ENCODE results near the gene SULT2B1.
"Not testable (repeated sequence)": the region's sequence is repeated elsewhere in the genome, so short reads cannot be mapped to it uniquely, and the experiment has no call there.

Gene SULT2B1

DNA sequence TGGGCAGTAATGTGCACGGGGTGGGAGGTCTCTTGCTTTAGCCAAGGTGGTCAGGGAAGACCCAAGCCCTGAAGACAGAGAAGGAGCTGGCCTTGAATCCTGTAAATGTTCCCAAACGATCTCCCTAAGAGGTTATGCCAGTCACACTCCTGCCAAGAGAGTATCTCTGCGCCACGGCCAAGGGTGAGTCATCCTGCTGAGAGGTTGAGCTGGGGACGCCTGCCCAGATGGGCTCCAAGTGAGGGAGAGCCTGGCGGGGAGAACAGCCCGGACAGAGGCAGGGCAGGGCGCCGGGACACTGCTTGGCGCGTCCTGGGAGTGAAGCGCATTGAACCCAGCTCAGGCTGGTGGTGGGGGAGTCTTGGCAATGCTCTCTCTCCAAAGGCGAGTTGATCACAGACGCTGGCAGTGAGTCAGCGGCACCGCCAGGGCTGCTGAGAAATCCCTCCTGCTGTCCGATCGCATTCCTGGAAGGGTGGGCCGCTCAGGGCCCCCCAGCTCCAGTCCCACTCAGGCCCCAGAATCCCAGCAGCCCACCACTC is 16.4 kb downstream of the SULT2B1 start:
- no peak overlapping the region for H3K4me3 ChIP-seq (ENCODE audit: low read depth, low read length)
- DNase-seq (ENCODE audit: low read depth, low spot score): peak; percentile 89
- in situ Hi-C loops (cut with HindIII; ENCODE audit: low sequenced_read_pairs): no loop called here
- no peak for TF ChIP-seq CTCF (IDR thresholded peaks at IDR 0.05; ENCODE audit: low read depth, low read length)

DNA sequence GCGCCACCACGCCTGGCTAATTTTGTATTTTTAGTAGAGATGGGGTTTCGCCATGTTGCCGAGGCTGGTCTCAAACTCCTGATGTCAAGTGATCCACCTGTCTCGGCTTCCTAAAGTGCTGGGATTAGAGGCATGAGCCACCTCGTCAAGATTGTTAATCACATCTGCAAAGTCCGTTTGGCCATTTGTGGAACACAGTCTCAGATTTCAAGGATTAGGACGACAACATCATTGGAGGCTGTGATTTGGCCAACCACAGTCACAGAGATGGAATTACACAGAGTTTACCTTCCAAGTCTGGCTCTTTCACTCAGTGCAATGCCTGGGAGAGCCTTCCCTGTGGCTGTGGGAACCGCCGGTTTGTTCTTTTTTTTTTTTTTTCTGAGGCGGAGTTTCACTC is 17.8 kb downstream of the SULT2B1 start:
- DNase-seq (ENCODE audit: low read depth, low spot score): peak; percentile 38
- in situ Hi-C loops (cut with HindIII; ENCODE audit: low sequenced_read_pairs): no loop called here

DNA sequence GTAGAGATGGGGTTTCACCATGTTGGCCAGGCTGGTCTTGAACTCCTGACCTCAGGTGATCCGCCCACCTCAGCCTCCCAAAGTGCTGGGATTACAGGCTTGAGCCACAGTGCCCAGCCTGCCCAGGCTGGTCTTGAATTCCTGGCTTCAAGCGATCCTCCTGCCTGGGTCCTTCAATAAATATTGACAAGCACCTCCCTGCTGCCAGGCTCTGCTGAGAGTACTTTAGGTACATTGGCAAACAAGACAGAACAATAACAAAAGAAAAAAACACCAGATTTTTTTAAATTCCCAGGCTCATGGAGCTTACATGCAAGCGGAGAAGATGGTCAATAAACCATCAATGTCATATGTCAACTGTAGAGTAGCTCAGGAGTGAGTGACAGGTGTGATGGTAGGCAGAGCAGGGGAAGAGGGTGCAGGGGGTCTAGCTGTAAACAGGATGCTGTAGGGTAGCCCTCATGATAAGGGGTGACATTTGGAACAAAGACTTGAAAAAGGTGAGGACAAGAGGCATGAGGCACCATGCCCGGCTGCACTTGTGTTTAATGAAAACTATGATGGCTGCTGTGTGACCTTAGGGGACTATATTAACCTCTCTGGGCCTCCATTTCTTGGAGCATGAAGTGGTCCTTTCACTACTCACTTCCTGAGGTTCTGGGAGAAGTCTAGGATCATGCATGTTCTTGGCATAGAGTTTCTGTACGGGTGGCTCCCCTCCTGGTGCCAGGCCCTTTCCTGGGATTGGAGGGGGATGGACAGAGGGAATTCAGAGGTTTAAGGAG is 19.6 kb downstream of the SULT2B1 start:
- no peak for TF ChIP-seq CTCF (IDR thresholded peaks at IDR 0.05; ENCODE audit: low read depth, low read length)
- H3K4me3 ChIP-seq (ENCODE audit: low read depth, low read length): no peak overlapping the region
- in situ Hi-C loops (cut with HindIII; ENCODE audit: low sequenced_read_pairs): no loop called here
- no peak for DNase-seq (ENCODE audit: low read depth, low spot score)

More for the DNA sequence above, 17.8 kb downstream of the SULT2B1 start:
- TF ChIP-seq CTCF (IDR thresholded peaks at IDR 0.05; ENCODE audit: low read depth, low read length): no peak
- H3K4me3 ChIP-seq (ENCODE audit: low read depth, low read length): no peak overlapping the region

DNA sequence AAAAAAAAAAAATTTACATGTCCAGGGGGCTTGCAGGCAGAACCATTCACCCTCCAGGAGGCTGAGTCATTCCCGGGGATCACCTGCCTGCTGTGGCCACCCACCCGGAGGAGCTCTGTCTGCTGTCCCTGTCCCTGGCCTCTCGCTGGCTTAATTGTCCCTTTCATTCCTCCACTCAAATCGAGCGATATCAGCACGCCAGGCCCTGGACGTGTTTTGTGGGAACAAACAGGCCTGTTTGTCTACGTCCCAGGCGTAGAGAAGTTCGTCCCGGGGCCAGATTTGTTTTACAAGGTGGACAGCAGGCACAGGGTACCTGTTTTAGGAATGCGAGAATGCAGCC is 21.2 kb downstream of the SULT2B1 start:
- no peak overlapping the region for H3K4me3 ChIP-seq (ENCODE audit: low read depth, low read length)
- in situ Hi-C loops (cut with HindIII; ENCODE audit: low sequenced_read_pairs): no loop called here

DNA sequence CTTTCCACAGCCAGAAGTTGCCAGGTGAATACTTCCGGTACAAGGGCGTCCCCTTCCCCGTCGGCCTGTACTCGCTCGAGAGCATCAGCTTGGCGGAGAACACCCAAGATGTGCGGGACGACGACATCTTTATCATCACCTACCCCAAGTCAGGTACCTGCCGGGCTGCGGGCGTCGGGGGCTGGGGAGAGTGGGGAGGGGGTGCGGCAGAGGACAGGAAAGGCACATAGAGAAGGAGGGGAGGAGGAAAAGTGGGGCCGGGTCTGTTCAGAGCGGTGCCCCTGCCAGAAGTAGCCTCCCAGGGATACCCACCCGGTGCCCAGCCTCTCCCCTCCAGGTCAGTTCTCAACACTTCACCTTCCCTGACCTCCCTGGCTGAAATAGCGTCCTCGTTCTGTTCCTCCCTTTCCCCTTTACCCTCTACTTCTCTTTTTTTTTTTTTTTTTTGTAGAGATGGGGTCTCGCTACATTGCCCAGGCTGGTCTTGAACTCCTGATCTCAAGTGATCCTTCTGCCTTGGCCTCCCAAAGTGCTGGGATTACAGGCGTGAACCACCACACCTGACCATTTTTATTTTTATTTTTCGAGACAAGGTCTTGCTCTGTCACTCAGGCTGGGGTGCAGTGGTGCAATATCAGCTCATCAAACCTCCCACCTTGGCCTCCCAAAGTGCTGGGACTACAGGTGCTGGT is 24.1 kb downstream of the SULT2B1 start:
- H3K4me3 ChIP-seq (ENCODE audit: low read depth, low read length): no peak overlapping the region
- DNase-seq (ENCODE audit: low read depth, low spot score): no peak
- in situ Hi-C loops (cut with HindIII; ENCODE audit: low sequenced_read_pairs): no loop called here
- no peak for TF ChIP-seq CTCF (IDR thresholded peaks at IDR 0.05; ENCODE audit: low read depth, low read length)

More for the DNA sequence above, 21.2 kb downstream of the SULT2B1 start:
- no peak for TF ChIP-seq CTCF (IDR thresholded peaks at IDR 0.05; ENCODE audit: low read depth, low read length)
- DNase-seq (ENCODE audit: low read depth, low spot score): no peak

DNA sequence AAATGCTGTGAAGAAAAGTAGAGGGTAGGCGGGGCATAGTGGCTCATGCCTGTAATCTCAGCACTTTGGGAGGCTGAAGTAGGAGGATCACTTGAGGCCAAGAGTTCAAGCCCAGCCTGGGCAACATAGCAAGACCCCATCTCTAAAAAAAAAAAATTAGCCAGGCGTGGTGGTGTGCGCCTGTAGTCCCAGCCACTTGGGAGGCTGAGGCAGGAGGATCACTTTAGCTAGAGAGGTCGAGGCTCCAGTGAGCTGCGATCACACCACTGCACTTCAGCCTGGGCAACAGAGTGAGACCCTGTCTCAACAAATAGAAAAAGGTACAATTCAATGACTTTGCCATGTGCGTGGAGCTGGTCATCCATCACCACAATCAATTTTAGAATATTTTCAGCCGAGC is 25.9 kb downstream of the SULT2B1 start:
- H3K4me3 ChIP-seq (ENCODE audit: low read depth, low read length); in situ Hi-C loops (cut with HindIII; ENCODE audit: low sequenced_read_pairs); DNase-seq (ENCODE audit: low read depth, low spot score): not testable (repeated sequence)

GRCh38 chr19:48578891-48579290 is 26.9 kb downstream of the SULT2B1 start:
- no peak for DNase-seq (ENCODE audit: low read depth, low spot score)
- no peak for TF ChIP-seq CTCF (IDR thresholded peaks at IDR 0.05; ENCODE audit: low read depth, low read length)
- in situ Hi-C loops (cut with HindIII; ENCODE audit: low sequenced_read_pairs): no loop called here
- H3K4me3 ChIP-seq (ENCODE audit: low read depth, low read length): no peak overlapping the region
